Measurements from ENCODE around the gene DAPK2. TPM values are rescaled to one million over a fixed set of nuclear protein-coding genes. Genes with fewer than 3 reads are reported as not detected.

Gene DAPK2
- total and polyA plus RNA-seq, 8 donors: 18.3 to 59.3 (median 24.2) TPM

- H3K27me3 ChIP-seq: no peaks in the 10 kb centered on the region
- H3K27ac ChIP-seq: peak overlapping the region; percentile 45 to 64
- intact Hi-C loops (cut with DNase I): no loop called here
- H3K4me1 ChIP-seq: peaks cover 13 to 15% of the 10 kb centered on the region in 2 donors
- H3K36me3 ChIP-seq: no peaks in the 10 kb centered on the region
- peak; percentile 49 to 89 (median 70) for DNase-seq
- TF ChIP-seq, protein P1, sequence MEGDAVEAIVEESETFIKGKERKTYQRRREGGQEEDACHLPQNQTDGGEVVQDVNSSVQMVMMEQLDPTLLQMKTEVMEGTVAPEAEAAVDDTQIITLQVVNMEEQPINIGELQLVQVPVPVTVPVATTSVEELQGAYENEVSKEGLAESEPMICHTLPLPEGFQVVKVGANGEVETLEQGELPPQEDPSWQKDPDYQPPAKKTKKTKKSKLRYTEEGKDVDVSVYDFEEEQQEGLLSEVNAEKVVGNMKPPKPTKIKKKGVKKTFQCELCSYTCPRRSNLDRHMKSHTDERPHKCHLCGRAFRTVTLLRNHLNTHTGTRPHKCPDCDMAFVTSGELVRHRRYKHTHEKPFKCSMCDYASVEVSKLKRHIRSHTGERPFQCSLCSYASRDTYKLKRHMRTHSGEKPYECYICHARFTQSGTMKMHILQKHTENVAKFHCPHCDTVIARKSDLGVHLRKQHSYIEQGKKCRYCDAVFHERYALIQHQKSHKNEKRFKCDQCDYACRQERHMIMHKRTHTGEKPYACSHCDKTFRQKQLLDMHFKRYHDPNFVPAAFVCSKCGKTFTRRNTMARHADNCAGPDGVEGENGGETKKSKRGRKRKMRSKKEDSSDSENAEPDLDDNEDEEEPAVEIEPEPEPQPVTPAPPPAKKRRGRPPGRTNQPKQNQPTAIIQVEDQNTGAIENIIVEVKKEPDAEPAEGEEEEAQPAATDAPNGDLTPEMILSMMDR (IDR thresholded peaks at IDR 0.05): peak; percentile 88 to 93
- H3K4me3 ChIP-seq: no peak overlapping the region
- H3K9me3 ChIP-seq: no peaks in the 10 kb centered on the region
- ATAC-seq: peak; percentile 87
Measured at GRCh38 chr15:63945007-63945788, 101.1 kb downstream of the DAPK2 start.

DNA sequence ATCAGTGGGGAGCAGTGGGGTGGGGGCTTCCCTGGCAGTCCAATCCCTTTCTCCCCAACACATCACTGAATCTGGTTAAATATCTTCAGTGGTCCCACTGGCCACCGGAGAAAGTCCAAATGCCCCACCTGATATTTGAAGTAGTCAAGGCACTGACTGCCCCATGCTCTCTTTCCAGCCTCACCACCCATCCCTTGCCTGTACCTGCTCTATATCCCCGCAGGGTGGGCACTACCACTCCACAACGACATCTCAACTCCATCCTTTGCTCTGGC is 101.7 kb downstream of the DAPK2 start:
- H3K4me3 ChIP-seq: no peak overlapping the region
- H3K27me3 ChIP-seq: no peaks in the 10 kb centered on the region
- H3K9me3 ChIP-seq: no peaks in the 10 kb centered on the region
- H3K27ac ChIP-seq: no peak overlapping the region
- H3K36me3 ChIP-seq: no peaks in the 10 kb centered on the region
- ATAC-seq (no peak), DNase-seq (no peak)
- H3K4me1 ChIP-seq: peaks cover 17 to 21% of the 10 kb centered on the region in 2 donors
- intact Hi-C loops (cut with DNase I): no loop called here
- TF ChIP-seq, protein P1 (IDR thresholded peaks at IDR 0.05): no peak

DNA sequence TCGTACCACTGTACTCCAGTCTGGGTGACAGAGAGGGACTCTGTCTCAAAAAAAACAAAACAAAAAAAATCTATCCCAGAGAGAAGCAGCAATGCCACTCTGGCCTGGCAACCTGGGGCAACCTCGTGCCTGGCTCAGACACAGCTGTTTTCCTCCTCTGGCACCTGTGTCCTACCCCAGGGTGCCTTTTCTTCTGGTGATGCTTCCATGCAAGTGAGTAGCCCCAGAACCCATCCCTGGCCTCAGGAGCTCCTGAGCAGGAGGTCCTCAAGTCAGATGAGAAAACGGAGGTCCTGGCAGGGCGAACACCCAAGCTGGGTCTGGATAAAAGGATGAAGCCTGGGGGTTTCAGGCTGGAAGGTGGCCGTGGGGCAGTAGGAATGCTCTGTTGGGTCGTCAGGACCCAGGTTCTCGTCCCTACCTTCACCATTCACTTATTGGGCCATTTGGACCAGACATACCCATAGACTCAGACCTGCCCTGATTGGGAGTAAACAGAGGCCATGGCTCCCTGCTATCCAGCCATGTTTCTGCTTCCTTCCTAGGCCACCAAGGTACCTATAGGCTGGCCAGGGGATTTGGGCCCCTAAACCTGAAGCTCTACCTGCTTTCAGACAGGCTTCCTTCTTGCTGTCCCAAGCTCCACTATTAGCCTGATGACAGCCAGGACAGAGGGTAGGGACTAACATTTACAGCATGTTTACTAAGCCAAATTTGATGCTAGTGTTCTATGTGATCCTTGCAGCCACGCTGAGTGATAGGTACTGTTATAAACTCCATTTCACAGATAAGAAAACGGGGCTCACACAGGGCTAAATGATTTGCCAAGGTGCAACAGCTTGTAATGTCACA is 102.2 kb downstream of the DAPK2 start:
- H3K4me1 ChIP-seq: peaks cover 22 to 27% of the 10 kb centered on the region in 2 donors
- no peaks in the 10 kb centered on the region for H3K9me3 ChIP-seq
- no peaks in the 10 kb centered on the region for H3K27me3 ChIP-seq
- no peak for ATAC-seq
- DNase-seq: no peak
- TF ChIP-seq, protein P1 (IDR thresholded peaks at IDR 0.05): no peak
- intact Hi-C loops (cut with DNase I): no loop called here
- no peaks in the 10 kb centered on the region for H3K36me3 ChIP-seq
- H3K27ac ChIP-seq: no peak overlapping the region
- H3K4me3 ChIP-seq: no peak overlapping the region

DNA sequence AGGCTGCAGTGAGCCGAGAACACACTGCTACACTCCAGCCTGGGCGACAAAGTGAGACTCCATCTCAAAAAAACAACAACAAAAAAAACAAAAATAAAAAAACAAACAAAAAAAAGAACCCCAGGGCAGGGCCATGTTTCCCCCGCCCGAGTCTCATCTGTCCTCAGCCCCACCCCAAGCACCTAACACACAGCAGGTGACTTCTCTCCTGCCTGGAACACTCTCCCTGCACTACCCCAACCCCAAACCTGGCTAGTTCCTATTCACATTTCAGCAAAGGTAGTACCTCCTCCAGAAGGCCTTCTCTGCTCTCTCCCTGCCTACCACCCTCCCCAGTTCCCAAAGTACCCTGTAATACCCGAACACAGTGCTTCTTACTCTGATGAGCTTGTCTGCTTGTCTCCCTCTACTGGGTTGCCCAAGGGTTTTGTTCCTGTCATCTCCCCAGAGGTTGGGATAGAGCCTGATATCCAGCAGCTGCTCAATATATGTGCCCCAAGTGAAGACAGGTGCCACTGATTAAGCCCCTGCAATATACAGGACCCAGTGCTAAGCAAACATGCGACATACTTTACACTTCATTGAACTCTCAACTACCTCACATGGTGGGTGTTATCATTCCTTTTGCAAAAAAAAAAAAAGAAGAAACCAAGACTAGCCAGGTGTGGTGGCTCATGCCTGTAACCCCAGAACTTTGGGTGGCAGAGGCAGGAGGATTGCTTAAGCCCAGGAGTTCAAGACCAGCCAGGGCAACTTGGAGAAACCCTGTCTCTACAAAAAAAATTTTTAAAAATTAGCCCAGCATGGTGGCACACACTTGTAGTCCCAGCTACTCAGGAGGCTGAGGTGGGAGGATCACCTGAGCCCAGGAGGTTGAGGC is 103.6 kb downstream of the DAPK2 start:
- H3K36me3 ChIP-seq: no peaks in the 10 kb centered on the region
- H3K27ac ChIP-seq: no peak overlapping the region
- intact Hi-C loops (cut with DNase I): no loop called here
- H3K4me3 ChIP-seq: no peak overlapping the region
- H3K27me3 ChIP-seq: no peaks in the 10 kb centered on the region
- DNase-seq (no peak), ATAC-seq (no peak)
- H3K9me3 ChIP-seq: no peaks in the 10 kb centered on the region
- peaks cover 23 to 35% of the 10 kb centered on the region in 2 donors for H3K4me1 ChIP-seq
- TF ChIP-seq, protein P1 (IDR thresholded peaks at IDR 0.05): no peak
